Inflammatory macrophage treated with lipopolysaccharide for 1 hour (primary cell): Measurements from ENCODE around the gene CLK1.
A peak's percentile ranks its signal among the peaks of the same experiment; 100 is the strongest.

Experiments used
- DNase-seq, 2 donors: peaks; one replicate each; pipeline ENCODE4 v3.0.0-alpha.2; 2020 to 2022

The CLK1 gene

GRCh38 chr2:200811333-200812121, 52.9 kb downstream of the CLK1 start, which contains the start of gene BZW1:
Gene BZW1, plus strand, starts transcription at chr2:200811910. Its CDS starts 1,308 bp downstream, at chr2:200813218.
- DNase-seq: peak; percentile 94 to 98

GRCh38 chr2:200810998-200811332, 53.5 kb downstream of the CLK1 start:
- no peak for DNase-seq

DNA sequence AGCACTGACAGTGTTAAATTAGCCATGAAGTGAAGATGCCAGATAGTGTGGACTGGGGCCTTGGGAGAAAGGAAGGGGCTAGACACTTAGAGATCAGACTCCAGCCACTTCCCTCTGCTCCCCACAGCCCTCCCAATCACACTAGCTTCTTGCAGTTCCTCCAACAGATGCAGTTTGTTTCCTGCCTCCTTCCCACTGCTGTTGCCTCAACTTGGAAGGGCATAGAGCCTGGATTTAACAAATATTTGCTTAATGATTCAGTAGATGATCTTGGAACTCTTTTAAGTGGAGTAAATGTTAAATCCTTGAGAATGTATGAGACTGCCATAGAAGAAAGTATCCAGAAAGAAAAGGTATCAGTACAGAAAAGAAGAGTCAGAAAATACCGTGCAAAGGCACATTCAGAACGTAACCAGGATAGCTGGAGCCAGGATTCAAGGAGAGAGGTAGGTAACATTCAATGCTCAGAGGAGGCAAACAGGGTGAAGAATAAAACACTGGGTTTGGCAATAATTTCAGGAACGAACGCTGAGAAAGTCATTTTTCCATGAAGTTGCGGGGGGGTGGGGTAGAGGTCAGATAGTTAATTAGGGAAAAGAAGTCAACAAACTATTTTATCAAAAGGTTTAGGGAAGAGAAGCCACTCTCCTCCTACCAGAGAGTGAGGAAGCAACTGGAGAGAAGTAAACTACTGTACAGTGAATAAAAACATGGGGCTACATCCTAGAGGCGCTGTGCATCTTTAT, 54.0 kb downstream of the CLK1 start:
- peak in 1 of 2 donors; percentile 40 for DNase-seq

- no peak for DNase-seq
These were observed 54.8 kb downstream of the CLK1 start for GRCh38 chr2:200809506-200810251.
